Pons (tissue), 1 donor: ENCODE data around the gene PPP1R12B.
"Not testable (repeated sequence)": the region's sequence is repeated elsewhere in the genome, so short reads cannot be mapped to it uniquely, and the experiment has no call there.

Experiments used
- DNase-seq: peaks from one replicate; pipeline ENCODE4 v3.0.0-alpha.2; 2016; ENCODE audit warnings: low spot score

Gene PPP1R12B

GRCh38 chr1:202605515-202605914 is 257.0 kb downstream of the PPP1R12B start:
- no peak for DNase-seq

DNA sequence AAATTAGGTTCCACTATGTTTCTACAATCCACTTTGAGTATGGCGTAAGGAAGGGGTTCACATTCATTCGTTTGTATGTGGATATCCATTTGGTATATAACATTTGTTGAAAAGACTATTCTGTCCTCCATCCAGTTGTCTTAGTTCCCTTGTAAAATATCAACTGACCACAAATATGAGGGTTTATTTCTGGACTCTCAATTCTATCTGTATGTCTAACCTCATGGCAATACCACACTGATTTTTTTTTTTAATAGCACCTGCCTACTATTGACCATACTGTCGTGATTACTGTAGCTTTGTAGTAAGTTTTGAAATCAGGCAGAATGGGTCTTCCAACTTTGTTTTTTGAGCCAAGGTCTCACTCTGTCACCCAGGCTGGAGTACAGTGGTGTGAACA is 263.5 kb downstream of the PPP1R12B start:
- DNase-seq, result not testable (repeated sequence)

DNA sequence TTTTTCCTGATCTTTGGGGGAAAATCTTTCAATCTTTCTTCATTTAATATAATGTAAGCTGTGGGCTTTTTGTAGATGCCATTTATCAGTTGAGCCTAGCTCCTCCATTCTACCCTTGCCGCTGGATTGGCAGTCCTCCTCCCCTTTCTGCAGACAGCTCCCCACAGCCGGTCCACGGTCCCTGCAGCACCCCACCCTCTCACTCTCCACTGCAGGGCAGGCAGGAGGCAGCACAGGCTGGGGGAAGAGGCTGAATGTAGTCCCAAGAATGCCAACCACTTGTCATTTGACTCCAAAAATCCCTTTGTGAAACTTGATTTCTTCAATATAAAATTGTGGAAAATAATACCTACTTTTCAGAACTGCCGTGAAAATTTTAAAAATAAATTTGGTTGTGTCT is 265.1 kb downstream of the PPP1R12B start:
- no peak for DNase-seq

- DNase-seq, result not testable (repeated sequence)
Observed at GRCh38 chr1:202614363-202615207, 266.1 kb downstream of the PPP1R12B start.

GRCh38 chr1:202615208-202615500 is 266.7 kb downstream of the PPP1R12B start:
- not testable (repeated sequence) for DNase-seq

- DNase-seq, result peak; percentile 75
Observed at GRCh38 chr1:202615501-202616354, 267.2 kb downstream of the PPP1R12B start.

DNA sequence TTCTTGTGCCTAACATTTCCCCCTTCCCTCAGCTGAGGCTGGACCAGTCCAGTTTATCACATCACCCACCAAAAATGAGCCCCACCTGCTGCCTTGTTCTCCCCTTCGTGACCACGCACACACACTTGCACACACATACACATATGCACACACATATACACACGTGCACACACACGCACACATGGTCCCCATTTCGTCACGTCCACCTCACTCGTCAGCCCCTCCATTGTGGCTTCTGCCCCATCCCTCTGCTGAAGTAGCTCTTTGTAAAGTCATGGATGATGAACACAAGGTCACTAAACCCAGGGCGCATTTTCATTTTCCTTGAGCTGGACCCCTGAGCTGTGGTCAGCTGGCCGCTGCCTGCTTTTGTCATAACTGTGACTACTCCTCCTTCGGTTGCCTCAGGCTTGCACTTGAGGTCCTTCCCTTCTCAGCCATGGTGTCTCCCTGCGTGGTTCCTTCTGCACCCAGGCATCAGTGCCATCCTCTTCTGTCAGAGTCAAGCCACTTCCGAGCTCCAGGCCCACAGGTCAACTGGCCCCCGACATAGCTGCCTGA is 267.9 kb downstream of the PPP1R12B start:
- no peak for DNase-seq

DNA sequence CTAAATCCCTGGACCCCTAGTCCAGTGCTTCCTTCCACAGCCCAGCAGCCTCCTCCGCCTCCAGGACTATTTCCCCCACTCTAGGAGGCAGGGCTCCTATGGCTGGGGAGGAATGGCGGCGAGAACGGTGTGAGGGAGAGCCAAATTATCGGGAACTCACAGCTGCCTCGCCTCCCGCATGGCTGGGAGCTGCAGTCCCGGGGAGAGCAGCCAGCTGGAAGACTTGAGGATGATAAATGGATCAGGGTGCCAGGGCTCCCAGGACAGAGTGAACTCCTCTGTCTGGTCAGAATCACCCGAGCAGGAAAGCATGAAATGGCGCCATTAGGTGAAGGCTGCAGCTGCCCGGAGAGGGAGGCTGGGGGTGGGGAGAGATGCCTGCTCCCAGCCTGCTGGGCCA is 270.5 kb downstream of the PPP1R12B start:
- not testable (repeated sequence) for DNase-seq

DNA sequence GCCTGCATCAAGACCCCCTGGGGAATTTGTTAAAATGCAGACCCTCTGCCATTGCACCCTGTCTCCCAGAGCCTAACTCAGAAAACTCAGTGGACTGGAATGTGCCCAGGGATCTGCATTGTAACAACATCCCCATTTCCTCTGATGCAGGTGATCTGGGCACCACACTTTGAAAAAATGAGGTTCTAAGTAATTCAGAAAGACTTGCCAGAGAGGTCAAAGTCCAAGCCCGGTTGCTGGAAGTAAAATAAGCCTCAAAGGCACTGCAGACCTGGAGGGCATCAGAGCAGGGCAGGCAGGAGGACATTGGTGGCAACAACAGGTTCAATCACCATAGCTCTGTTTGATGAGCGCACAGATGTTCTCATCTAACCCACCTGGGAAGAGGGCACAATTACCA is 271.0 kb downstream of the PPP1R12B start:
- no peak for DNase-seq

DNA sequence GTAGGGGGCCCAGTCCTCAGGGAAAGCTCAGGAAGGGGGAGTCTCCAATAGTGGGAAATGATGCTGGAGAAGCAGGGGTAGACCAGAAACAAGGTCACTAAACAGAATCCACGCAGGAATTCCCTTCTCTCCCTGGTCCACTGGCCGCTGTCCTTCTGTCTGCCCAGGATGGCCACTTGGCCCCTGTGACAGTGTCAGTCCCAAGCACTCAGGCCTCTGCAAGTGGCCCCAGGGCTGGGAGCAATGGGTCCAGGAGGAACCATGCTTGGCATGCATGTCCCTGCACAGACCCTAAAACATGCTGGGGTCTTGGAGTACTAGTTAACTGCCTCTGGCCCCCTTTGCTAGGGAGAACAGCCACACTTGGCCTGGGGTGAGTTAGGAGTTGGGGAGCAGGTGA is 271.5 kb downstream of the PPP1R12B start:
- DNase-seq, result not testable (repeated sequence)

- no peak for DNase-seq
Observed at GRCh38 chr1:202621446-202621845, 272.9 kb downstream of the PPP1R12B start.

DNA sequence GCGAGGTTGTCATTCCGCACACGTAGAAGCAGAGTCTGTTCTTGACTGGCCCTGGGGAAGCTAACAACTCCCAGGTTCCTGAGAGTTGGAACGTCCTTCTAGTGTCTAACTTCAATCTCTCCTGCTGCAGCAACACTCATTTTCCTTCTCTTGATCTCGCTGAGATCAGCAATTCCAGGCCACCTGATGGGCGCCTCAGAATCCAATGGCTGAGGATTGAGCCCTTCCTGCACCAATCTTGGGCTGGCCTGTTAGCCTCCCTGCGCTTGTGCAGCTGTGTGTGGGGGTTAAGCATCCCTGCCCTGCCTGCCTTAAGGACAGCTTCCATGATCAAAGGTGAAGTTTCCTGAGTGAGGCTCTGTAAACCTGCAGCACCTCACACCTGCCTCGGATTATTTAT is 273.9 kb downstream of the PPP1R12B start:
- DNase-seq, result no peak

GRCh38 chr1:202623075-202623474 is 274.6 kb downstream of the PPP1R12B start:
- no peak for DNase-seq

DNA sequence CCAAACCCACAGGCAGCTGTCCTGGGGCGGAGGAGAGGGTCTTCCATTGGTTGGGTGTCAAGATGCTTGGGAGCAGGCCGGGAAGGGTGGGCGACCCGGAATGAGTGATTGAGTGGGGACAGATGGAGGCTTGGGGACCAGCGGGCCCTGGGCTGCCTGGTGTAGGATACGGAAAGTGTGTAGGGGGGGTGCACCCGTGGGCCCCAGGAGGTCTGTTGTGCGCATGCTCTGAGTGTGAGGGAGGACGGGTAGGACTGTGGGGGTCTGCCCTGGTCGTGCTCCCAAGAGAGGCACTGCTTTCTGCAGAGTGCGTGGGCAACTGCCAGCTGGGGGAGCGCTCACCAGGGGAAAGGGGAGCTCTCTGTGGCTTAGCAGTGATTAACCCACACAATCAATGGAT is 275.0 kb downstream of the PPP1R12B start:
- not testable (repeated sequence) for DNase-seq

DNA sequence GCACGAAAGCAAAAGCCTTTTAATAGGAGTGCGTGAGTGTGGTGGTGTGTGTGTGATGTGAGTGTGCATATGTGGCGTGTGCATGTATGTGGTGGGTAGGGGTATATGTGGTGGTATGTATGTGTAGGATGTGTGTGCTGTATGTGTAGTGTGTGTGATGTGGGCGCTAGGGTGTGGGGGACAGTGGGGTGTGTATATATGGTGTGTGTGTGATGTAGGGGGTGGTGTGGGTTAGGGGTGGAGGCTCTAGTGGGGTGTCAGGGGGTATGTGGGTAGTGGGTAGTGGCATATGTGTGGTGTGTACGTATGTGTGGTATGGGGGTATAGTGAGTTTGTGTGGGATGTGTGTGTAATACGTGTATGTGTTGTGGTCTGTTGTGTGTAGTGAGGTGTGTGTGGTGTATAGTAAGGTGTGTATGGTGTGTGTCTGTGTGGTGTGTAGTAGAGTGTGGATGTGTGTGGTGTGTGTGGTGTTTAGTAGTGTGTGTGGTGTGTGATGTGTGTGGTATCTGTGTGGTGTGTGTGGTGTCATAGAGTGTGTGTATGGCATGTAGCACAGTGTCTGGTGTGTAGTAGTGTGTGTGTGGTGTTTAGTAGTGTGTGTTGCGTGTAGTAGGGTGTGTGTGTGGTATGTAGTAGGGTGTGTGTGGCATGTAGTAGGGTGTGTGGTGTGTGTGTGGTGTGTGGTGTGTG is 275.7 kb downstream of the PPP1R12B start:
- DNase-seq, result no peak

DNA sequence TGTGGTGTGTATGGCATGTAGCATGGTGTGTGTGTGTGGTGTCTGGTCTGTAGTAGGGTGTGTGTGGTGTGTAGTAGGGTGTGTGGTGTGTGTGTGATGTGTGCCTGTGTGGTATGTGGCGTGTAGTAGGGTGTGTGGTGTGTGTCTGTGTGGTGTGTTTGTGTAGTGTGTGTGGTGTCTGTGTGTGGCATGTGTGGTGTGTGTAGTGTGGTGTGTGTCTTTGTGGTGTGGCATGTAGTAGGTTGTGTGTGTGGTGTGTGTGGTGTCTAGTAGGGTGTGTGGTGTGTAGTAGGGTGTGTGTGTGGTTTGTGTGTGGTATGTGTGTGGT is 276.2 kb downstream of the PPP1R12B start:
- DNase-seq, result no peak

- DNase-seq, result no peak
Observed at GRCh38 chr1:202625416-202626360, 277.2 kb downstream of the PPP1R12B start.

GRCh38 chr1:202627036-202627435 is 278.5 kb downstream of the PPP1R12B start:
- DNase-seq, result not testable (repeated sequence)

DNA sequence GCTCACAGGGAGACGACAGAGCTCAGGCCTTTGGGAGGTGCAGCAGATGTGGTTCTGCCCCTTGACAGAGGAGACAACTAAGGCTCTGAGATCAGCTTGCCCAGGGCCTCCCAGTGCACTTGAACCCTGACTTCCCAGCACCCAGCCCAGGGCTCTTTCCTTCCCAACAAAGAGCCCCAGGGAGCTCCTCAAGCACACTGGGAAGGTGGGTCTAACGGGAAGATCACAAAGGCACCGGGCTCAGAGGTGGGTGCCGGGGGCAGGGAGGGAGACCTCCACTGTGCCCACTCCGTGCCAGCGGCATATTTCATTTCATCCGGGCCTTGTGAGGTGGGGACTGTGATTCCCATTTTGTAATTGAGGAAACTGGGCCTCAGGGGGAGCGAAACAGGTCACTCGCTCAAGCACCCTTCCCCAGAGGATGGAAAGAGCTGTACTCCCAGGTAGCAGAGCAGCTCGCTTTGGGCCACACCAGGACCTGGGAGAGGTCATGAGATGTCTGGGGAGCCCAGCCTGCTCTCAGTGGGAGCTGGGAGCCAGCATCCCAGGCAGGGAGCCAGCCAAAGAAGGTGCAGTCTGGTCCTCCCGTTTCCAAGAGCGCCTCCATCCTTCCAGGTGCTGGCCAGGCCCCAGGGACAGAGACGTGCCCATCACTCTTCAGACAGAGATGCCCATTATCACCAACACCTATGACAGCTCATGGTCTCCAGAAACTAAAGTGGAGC is 279.5 kb downstream of the PPP1R12B start:
- no peak for DNase-seq

GRCh38 chr1:202628646-202629215 is 280.2 kb downstream of the PPP1R12B start:
- no peak for DNase-seq
